Ovary (tissue), 9 donors: Measurements from ENCODE around the gene AKT3. TPM values are rescaled to one million over a fixed set of nuclear protein-coding genes. Genes with fewer than 3 reads are reported as not detected.

ENCODE experiments used
- DNase-seq, 5 donors: peaks; one replicate each; pipeline ENCODE4 v3.0.0-alpha.2; 2019 to 2020
- H3K27ac ChIP-seq, 2 donors: fragments of 200-600 bp; one replicate each; pipeline versions ENCODE4 v1.5.1 to v1.8.0; 2019 to 2022
- H3K27me3 ChIP-seq: fragments of 200-600 bp; one replicate; pipeline ENCODE4 v1.8.0; 2022
- H3K36me3 ChIP-seq: fragments of 200-600 bp; sonication (generic); one replicate; pipeline ENCODE4 v1.5.1; 2019
- H3K4me1 ChIP-seq: one replicate; pipeline ENCODE4 v1.8.1; 2013; ENCODE audit warnings: mild to moderate bottlenecking, moderate library complexity; ENCODE audit not compliant: insufficient read depth
- H3K4me3 ChIP-seq: fragments of 200-600 bp; sonication (generic); one replicate; pipeline ENCODE4 v1.5.1; 2017
- H3K9me3 ChIP-seq, 2 donors: fragments of 200-600 bp in 1 of 2; sonication (generic) in 1 of 2; one replicate each; pipeline versions ENCODE4 v1.5.1 to v1.8.1; 2013 to 2019; ENCODE audit warnings: mild to moderate bottlenecking in 1 of 2, moderate library complexity in 1 of 2
- EP300 ChIP-seq: sonication (generic); formaldehyde crosslinking; IDR thresholded peaks from one replicate; pipeline ENCODE4 v1.6.1; 2017; ENCODE audit warnings: antibody characterized with exemption
- POLR2A ChIP-seq: fragments of 450-650 bp; IDR thresholded peaks from one replicate; pipeline ENCODE4 v1.6.1; 2017; ENCODE audit warnings: antibody characterized with exemption, mild to moderate bottlenecking, moderate library complexity
- WGBS, 3 donors: extraction: QIAGEN DNeasy Blood & Tissue Kit in 1 of 3; methylation state at CpG; one replicate each; pipeline versions ENCODE4 v1.1.5 to v1.1.7; 2013 to 2017; 5-methylcytosine and 5-hydroxymethylcytosine counted together
- intact Hi-C, 4 donors: fragments of 100-400 bp; cut with DNase I; formaldehyde crosslinking; loops; one replicate each; pipeline versions ENCODE4 v1.11.0 to v1.15.1; 2022 to 2023
- polyA plus RNA-seq, 2 donors: library from polyadenylated mRNA; stranded (reverse); fragments of 200-250 nt in 1 of 2; fragments of 350-450 nt in 1 of 2; fragmentation: Illumina TruSeq in 1 of 2; extraction: RNeasy Lipid Tissue Mini Kit (QIAGEN cat#74804) in 1 of 2; gene quantifications; one replicate each; pipeline ENCODE4 v1.2.3, GENCODE V29; 2013 to 2014
- total RNA-seq, 7 donors: library from RNA; depleted of rRNA in 2 of 7; stranded (reverse); fragments of >200 nt in 2 of 7; fragmentation: NEBNext Ultra II Directional in 3 of 7; extraction: Animal tissue kit (Norgen Biotek cat#: 25700) in 3 of 7; gene quantifications; one replicate each; pipeline versions ENCODE4 v1.1.0 to v1.2.4, GENCODE V29; 2016 to 2023
- TF ChIP-seq, protein P1 (sequence below), 3 donors: fragments of 450-650 bp in 2 of 3; fragments of 200-600 bp in 1 of 3; IDR thresholded peaks; one replicate each; pipeline versions ENCODE4 v1.5.1 to v1.8.0; 2016 to 2022; ENCODE audit warnings: antibody characterized with exemption in 3 of 3, mild to moderate bottlenecking in 1 of 3
- donor health status: DM: no; HTN: no; CAD: no; lungs with moderate emphysema.
- donor health status: DM: no; HTN: no; CAD: no.
- donor health status: Bipolar disorder and iron deficiency.
- donor health status: DM: yes; HTN: yes; CAD: no.
- donor health status: DM: no; HTN: no; CAD: no.
- donor health status: DM: yes; HTN: yes; CAD: no.

Gene AKT3
- total and polyA plus RNA-seq, 9 donors, result 27.2 to 202 (median 111) TPM

DNA sequence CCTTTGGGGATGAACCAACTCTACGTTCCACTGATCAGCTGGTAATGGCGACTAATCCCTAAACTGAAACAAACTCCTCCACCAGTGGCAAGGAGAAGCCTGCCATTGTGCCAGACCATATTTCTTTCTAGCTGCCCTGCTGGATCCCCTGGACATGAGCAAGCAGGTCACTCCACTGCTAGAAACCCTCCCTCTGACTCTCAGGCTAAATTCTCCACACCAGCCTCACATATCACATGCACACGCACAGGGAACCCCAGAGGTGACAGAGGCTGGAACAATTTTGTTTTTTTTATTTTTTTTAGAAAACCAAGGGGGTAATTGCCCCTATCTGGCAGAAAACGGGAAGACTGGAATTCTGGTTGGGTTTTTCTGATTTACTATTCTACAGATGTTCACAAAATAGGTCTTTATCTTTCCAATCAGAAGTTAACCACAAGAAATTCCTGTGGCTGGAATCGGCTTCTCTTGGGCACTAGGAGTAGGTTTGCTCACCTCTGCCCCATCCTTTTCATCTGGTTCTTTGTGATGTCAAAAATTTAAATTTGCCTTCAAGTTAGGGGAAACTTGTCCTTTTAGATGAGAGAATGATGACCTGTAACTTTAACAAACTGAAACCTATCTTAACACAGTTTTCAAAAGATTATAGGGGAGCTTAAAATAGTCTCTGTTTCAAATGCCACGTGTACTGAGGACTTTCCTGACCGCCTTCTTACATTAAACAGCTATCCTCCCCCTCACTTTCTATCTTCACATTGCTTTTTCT lies 336.1 kb downstream of the AKT3 start:
- WGBS, 3 donors, result 72 to 76% (median 74%) methylated on average over 7 of the region's 7 CpGs
- TF ChIP-seq EP300 (no peak), POLR2A (no peak)
- TF ChIP-seq, protein P1, sequence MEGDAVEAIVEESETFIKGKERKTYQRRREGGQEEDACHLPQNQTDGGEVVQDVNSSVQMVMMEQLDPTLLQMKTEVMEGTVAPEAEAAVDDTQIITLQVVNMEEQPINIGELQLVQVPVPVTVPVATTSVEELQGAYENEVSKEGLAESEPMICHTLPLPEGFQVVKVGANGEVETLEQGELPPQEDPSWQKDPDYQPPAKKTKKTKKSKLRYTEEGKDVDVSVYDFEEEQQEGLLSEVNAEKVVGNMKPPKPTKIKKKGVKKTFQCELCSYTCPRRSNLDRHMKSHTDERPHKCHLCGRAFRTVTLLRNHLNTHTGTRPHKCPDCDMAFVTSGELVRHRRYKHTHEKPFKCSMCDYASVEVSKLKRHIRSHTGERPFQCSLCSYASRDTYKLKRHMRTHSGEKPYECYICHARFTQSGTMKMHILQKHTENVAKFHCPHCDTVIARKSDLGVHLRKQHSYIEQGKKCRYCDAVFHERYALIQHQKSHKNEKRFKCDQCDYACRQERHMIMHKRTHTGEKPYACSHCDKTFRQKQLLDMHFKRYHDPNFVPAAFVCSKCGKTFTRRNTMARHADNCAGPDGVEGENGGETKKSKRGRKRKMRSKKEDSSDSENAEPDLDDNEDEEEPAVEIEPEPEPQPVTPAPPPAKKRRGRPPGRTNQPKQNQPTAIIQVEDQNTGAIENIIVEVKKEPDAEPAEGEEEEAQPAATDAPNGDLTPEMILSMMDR (IDR thresholded peaks at IDR 0.05), result no peak
- intact Hi-C loops, result no loop called here
- no peak overlapping the region for H3K4me3 ChIP-seq
- H3K27me3 ChIP-seq, result no peaks in the 10 kb centered on the region
- no peaks in the 10 kb centered on the region for H3K36me3 ChIP-seq
- no peaks in the 10 kb centered on the region for H3K4me1 ChIP-seq
- DNase-seq, result no peak
- no peak overlapping the region for H3K27ac ChIP-seq
- no peaks in the 10 kb centered on the region for H3K9me3 ChIP-seq

DNA sequence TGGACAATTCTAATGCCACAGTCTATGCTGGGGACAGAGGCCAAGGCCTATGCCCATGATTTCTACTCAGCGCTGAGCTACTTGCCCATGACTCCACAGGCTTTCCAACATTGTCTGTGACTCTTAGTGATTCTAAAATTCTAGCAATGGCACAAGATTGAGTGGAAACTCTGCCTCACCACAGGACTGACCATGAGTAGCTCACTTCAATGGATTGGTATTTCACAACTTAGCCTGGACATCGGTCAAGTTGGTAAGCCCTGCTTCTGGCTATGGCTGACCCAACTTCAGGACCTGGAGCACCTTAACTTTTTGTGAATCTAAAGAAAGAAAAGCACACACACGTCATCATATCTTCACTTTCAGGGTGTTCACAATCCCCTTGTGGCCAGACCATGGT lies 339.1 kb downstream of the AKT3 start:
- whole genome bisulfite sequencing, 3 donors, result 93 to 98% (median 95%) methylated on average over 3 of the region's 3 CpGs
- Histone ChIP-seq H3K4me1 (no peaks in the 10 kb centered on the region), H3K4me3 (no peak overlapping the region), H3K27me3 (no peaks in the 10 kb centered on the region), H3K9me3 (no peaks in the 10 kb centered on the region), H3K27ac (no peak overlapping the region), H3K36me3 (no peaks in the 10 kb centered on the region)
- TF ChIP-seq POLR2A (no peak), EP300 (no peak)
- TF ChIP-seq, protein P1 (IDR thresholded peaks at IDR 0.05), result no peak
- no peak for DNase-seq
- intact Hi-C loops, result no loop called here

DNA sequence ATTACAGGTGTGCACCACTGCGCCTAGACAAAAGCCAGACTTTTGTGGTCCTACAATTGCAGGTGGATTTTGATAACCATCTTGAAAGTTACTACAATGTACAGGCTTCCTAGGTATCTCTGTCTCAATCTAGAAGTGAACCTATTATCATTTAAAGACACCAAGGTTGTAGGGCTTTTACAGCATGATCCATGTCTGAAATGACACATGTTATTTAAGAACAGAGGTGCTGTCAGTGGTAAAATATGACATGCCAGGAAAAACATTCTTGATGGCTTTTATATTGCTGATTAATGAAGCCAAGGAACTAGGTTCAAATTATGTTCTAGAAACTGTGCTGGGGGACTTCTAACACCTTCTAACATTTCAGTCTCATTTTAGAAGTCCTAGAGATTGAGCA lies 341.1 kb downstream of the AKT3 start:
- no peaks in the 10 kb centered on the region for H3K9me3 ChIP-seq
- no peak overlapping the region for H3K4me3 ChIP-seq
- no peaks in the 10 kb centered on the region for H3K4me1 ChIP-seq
- DNase-seq, result no peak
- no peaks in the 10 kb centered on the region for H3K27me3 ChIP-seq
- no peak for TF ChIP-seq POLR2A
- TF ChIP-seq, protein P1 (IDR thresholded peaks at IDR 0.05), result no peak
- no peak for TF ChIP-seq EP300
- intact Hi-C loops, result no loop called here
- H3K36me3 ChIP-seq, result no peaks in the 10 kb centered on the region
- 95 to 100% (median 96%) methylated on average over 1 of the region's 1 CpG for WGBS, 3 donors
- no peak overlapping the region for H3K27ac ChIP-seq

DNA sequence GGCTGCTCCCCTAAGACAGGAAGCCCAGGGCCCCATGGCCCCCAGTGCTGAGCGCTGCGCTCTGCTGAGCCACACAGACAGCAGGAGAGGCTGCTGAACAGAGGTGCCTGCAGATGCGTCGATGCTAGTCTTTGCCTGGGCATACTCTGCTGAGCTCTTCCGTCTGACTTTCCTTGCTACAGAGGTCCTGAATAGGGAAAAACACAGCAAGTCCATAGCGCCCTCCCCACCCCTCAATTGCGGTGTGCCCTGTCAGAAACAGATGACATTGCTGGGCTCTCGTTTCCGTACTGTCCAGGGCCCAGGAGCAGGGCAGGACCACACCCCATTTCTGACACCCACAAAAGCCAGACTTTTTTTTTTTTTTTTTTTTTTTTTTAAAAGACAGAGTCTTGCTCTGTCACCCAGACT lies 341.7 kb downstream of the AKT3 start:
- Histone ChIP-seq H3K4me1 (no peaks in the 10 kb centered on the region), H3K36me3 (no peaks in the 10 kb centered on the region), H3K27ac (no peak overlapping the region), H3K27me3 (no peaks in the 10 kb centered on the region), H3K4me3 (no peak overlapping the region), H3K9me3 (no peaks in the 10 kb centered on the region)
- intact Hi-C loops, result no loop called here
- 85 to 93% (median 92%) methylated on average over 9 of the region's 9 CpGs for WGBS, 3 donors
- DNase-seq, result no peak
- no peak for TF ChIP-seq EP300
- no peak for TF ChIP-seq POLR2A
- TF ChIP-seq, protein P1 (IDR thresholded peaks at IDR 0.05), result no peak
